Body of pancreas (tissue), 4 donors: ENCODE measurements around the gene TUFT1.

ENCODE experiments used
- CTCF ChIP-seq, 7 experiments: fragments of 450-650 bp in 4 of 7; fragments of 200-600 bp in 3 of 7; sonication (generic) in 3 of 7; IDR thresholded peaks; one replicate each; pipeline ENCODE4 v1.5.1; 2016 to 2019; ENCODE audit warnings: antibody characterized with exemption in 7 of 7
- POLR2A ChIP-seq, 3 donors: fragments of 450-650 bp; IDR thresholded peaks; one replicate each; pipeline ENCODE4 v1.6.1; 2016; ENCODE audit warnings: antibody characterized with exemption in 3 of 3, mild to moderate bottlenecking in 2 of 3

GRCh38 chr1:151553659-151554058 lies 13.6 kb downstream of the TUFT1 start:
- TF ChIP-seq CTCF (IDR thresholded peaks at IDR 0.05): no peak
- TF ChIP-seq POLR2A (IDR thresholded peaks at IDR 0.05): no peak
